ENCODE measurements around the gene CEP85.

GRCh38 chr1:26293911-26294463 is 60.0 kb downstream of the CEP85 start:
- TF ChIP-seq EZH2 (IDR thresholded peaks at IDR 0.05; ENCODE audit: low read depth): no peak
- no peak for TF ChIP-seq CTCF (conservative IDR thresholded peaks at IDR 0.05)
